ENCODE measurements around the gene CNMD.
"Not testable (repeated sequence)": the region's sequence is repeated elsewhere in the genome, so short reads cannot be mapped to it uniquely, and the experiment has no call there.

The CNMD gene

DNA sequence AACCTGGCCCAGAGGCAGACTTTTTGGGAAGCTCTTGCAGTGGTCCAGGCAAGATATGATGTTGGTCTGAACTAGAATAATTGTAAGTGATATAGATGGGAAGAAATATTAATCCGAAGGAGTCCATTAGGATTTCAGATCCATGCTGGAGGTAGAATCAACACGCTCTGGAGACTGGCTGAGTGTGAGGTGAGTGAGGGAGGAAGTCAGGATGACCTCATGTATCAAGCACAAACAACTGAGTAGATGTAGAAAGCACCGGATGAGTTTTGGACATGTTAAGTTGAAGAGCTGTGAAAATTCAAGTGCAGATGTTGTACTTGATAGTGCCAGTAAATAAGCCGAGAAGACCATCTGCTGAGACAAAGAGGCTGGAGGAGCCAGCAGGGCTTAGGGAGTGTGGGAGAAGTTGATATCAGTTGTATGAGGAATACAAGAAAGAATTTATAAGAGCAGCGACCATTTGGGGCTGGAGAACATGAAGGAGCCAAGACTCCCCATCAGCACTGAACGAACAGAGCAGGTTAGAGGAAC is 5.3 kb upstream of the CNMD start:
- DNase-seq (ENCODE audit: low read depth) = no peak

GRCh38 chr13:52743988-52744387 is 4.4 kb upstream of the CNMD start:
- DNase-seq (ENCODE audit: low read depth) = no peak

GRCh38 chr13:52743569-52743968 is 3.9 kb upstream of the CNMD start:
- no peak for DNase-seq (ENCODE audit: low read depth)

GRCh38 chr13:52738719-52739467 is 727 bp downstream of the CNMD start:
- peak; percentile 27 for DNase-seq (ENCODE audit: low read depth)

DNA sequence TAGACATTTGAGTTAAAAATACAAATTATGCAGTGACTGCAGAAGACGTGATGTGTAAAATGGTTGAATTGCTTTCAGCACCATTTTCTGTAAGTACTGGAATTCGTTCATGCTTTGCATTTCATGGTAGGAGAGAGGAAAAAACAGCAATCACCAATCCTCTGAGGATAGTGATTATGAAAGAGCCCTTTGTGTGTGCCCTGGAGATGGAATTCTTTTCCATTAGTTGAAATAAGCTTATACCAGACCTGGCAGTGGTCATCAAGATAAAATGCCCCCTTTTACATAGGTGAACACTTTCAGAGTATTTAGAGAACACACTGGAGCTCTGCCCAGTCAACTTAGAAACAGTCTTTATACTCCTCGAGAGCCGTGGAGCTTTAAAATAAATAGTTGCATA is 1.7 kb downstream of the CNMD start:
- no peak for DNase-seq (ENCODE audit: low read depth)

DNA sequence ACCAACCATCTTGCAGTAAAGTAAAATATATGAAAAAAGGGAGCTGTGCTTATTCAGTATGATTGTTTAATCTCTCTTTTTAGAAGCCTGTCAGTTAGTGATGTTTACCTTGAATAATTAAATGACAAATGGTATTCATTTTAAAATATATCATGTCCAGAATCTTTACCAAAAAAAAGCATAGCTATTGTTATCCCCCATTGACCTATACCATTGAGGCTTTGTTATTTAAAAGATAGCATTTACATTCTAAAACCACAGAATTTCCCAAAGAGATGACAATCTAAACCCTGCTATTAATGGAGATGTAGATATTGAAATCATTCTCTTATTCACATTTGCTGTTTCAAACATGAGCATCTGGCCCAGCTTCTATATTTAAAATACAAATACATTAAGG is 2.2 kb downstream of the CNMD start:
- DNase-seq (ENCODE audit: low read depth) = no peak

- no peak for DNase-seq (ENCODE audit: low read depth)
Observed at GRCh38 chr13:52736891-52737290, 2.7 kb downstream of the CNMD start.

GRCh38 chr13:52734075-52734623 is 5.5 kb downstream of the CNMD start:
- no peak for DNase-seq (ENCODE audit: low read depth)

DNA sequence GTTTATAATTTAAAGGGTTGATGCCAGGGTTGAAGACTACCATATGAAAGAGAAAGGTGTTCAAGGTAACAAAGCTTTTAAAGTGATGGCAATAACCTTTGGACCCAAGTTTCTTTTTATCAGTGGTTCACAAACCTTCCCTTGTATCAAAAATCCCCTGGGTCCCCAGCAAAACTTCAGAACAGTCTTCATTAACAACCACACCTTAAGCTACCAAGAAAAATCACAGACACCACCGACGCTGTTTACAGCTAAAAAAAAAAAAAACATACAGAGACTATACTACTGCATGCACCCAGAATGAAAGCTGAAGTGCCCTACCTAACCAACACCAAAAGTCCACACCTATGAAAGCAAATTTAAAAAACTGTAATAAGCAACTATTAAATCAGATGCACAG is 13.4 kb downstream of the CNMD start:
- DNase-seq (ENCODE audit: low read depth) = no peak

- DNase-seq (ENCODE audit: low read depth) = no peak
Observed at GRCh38 chr13:52725302-52725701, 14.3 kb downstream of the CNMD start.

DNA sequence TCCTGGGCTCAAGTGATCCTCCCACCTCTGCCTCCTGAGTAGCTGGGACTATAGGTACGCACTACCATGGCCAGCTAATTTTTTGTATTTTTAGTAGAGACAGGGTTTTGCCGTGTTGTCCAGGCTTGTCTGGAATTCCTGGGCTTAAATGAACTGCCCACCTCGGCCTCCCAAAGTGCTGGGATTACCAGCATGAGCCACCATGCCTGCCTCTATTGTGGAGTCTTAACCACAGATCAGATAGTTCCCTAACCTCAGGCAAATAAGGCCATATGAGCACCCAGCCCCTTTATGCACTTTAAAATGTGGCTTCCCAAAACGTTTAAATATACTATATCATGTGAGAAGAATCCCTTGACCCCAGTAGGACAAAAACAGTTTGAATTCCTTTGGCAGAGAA is 16.4 kb downstream of the CNMD start:
- no peak for DNase-seq (ENCODE audit: low read depth)

GRCh38 chr13:52721356-52721755 is 18.3 kb downstream of the CNMD start:
- DNase-seq (ENCODE audit: low read depth) = not testable (repeated sequence)

DNA sequence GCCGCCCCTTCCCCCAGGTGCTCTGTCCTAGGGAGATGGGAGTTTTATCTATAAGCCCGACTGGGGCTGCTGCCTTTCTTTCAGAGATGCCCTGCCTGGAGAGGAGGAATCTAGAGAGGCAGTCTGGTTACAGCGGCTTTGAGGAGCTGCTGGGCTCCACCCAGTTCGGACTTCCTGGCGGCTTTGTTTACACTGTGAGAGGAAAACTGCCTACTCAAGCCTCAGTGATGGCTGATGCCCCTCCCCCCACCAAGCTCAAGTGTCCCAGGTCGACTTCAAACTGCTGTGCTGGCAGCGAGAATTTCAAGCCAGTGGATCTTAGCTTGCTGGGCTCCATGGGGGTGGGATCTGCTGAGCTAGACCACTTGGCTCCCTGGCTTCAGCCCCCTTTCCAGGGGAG is 18.7 kb downstream of the CNMD start:
- not testable (repeated sequence) for DNase-seq (ENCODE audit: low read depth)

- DNase-seq (ENCODE audit: low read depth) = no peak
Observed at GRCh38 chr13:52713894-52714293, 25.7 kb downstream of the CNMD start.

DNA sequence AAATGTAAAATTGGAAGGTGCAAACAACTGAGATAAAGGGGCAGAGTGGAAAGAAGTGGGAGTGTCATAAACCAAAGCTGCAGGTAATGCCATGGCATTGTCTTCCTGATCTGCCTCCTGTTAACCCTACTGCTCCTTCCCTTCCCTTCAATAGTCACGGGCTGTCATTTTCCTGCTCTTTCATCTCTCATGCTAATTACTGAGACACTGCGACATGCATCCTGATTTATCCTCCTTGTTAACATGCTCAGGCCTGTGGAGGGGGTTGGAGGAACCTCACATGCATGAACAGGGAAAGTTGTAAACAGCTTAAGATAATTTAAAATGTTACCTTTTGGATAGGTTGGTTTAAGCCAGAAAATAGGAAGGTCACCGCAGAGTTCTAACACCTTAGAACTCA is 27.2 kb downstream of the CNMD start:
- no peak for DNase-seq (ENCODE audit: low read depth)

DNA sequence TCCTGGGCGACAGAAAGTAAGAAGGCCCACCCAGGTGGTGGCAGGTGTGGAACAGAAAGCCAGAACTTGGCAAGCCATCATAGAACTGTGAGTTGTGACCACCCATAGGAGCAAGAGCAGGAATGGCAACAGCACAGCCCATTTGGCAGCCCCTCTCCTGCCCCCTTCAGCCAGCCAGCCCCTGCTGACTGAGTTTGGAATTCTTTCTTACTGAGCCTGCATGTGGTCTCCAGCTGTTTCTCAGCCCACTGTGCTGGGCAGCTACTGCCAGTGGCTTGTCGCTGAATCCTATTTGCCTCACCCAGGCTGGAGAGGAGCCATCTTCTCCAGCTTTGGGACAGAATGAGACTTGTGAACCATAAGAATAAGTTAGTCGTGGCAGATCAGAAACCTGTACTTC is 28.3 kb downstream of the CNMD start:
- no peak for DNase-seq (ENCODE audit: low read depth)

DNA sequence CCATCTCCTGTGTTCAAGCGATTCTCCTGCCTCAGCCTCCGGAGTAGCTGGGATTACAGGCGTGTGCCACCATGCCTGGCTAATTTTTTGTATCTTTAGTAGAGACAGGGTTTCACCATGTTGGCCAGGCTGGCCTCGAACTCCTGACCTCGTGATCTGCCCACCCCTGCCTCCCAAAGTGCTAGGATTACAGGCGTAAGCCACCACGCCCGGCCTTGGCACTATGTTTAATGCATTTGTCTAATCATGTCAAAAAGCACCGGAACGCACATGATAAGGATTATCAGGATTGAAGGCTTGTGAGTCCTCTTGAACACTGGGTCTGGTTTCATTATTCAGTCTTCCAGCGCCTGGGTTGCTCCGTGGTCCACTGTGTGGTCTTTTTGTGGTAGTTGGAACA is 31.4 kb downstream of the CNMD start:
- not testable (repeated sequence) for DNase-seq (ENCODE audit: low read depth)

GRCh38 chr13:52707375-52707774 is 32.2 kb downstream of the CNMD start:
- no peak for DNase-seq (ENCODE audit: low read depth)

GRCh38 chr13:52706081-52706480 is 33.5 kb downstream of the CNMD start:
- no peak for DNase-seq (ENCODE audit: low read depth)

- no peak for DNase-seq (ENCODE audit: low read depth)
Observed at GRCh38 chr13:52703482-52703881, 36.1 kb downstream of the CNMD start.

GRCh38 chr13:52701728-52702465 is 37.7 kb downstream of the CNMD start:
- DNase-seq (ENCODE audit: low read depth) = no peak

GRCh38 chr13:52696566-52696965 is 43.1 kb downstream of the CNMD start:
- no peak for DNase-seq (ENCODE audit: low read depth)

DNA sequence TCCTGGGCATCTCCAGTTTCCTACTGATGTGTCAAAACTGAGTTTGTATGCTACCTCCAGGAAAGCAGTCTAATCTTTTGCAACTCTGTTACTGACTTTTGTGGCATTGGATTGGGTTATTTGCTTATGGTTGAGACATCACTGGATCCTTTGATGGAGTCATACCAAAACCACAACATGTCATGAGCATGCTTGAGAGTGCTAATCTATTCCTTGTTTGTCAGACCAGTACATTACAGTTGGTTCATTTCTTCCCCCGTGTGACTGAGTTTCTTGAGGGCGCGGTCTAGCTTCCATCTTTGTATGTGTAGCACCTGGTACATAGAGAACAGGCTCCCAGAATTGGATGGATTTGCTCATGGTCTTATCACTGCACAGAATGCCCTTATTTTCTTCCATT is 43.8 kb downstream of the CNMD start:
- peak; percentile 8 for DNase-seq (ENCODE audit: low read depth)

Measured in activated T-cell treated with anti-CD3 and anti-CD28 coated beads for 48 hours (primary cell).